ENCODE data around the gene NXNL1. TPM values are rescaled to one million over a fixed set of nuclear protein-coding genes. Genes with fewer than 3 reads are reported as not detected.

The NXNL1 gene
- total RNA-seq, 1 experiment from 2014 or later, result not detected

DNA sequence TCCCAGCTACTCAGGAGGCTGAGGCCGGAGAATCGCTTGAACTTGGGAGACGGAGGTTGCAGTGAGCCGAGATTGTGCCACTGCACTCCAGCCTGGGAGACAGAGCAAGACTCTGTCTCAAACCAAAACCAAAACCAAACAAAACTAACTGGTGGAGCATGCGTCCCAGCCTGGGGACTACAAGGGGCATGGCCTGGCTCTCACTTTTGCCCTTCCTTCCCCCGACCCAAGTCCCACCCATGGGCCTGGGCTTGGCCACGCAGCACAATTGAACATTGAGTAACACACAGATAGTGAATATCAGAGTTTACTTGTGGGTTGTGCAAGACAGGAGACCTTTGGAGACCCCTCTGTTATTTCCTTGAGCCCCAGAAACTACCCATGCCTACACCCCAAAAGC, 25.5 kb downstream of the NXNL1 start:
- Histone ChIP-seq H3K14ac (ENCODE audit: insufficient read depth, low read length) (no peak overlapping the region), H4K91ac (ENCODE audit: insufficient read length, low read depth, low read length) (no peak overlapping the region), H4K5ac (ENCODE audit: insufficient read length, low read depth, low read length) (no peak overlapping the region), H3K56ac (ENCODE audit: insufficient read length, low read depth, low read length) (no peak overlapping the region), H3K79me1 (ENCODE audit: insufficient read depth, low read depth, low read length, poor library complexity, severe bottlenecking) (no peaks in the 10 kb centered on the region), H2BK15ac (ENCODE audit: low read depth, low read length) (no peak overlapping the region), H3K4me1 (ENCODE audit: insufficient read depth, low read length) (no peaks in the 10 kb centered on the region), H2BK5ac (ENCODE audit: insufficient read length, low read length) (no peak overlapping the region), H3K9ac (ENCODE audit: extremely low read depth, insufficient read length, low read length) (no peak overlapping the region), H4K8ac (replicated peaks; ENCODE audit: insufficient read length, low read depth, low read length) (no peak overlapping the region), H2BK20ac (ENCODE audit: low read depth, low read length, poor library complexity, severe bottlenecking) (no peak overlapping the region), H4K20me1 (ENCODE audit: control insufficient read depth, insufficient read depth, insufficient read length) (no peaks in the 10 kb centered on the region), H3K27me3 (ENCODE audit: insufficient read depth, low read length) (no peaks in the 10 kb centered on the region), H3K4me2 (ENCODE audit: insufficient read depth, insufficient read length, low read length) (no peak overlapping the region), H3K79me2 (ENCODE audit: insufficient read depth, low read length) (no peaks in the 10 kb centered on the region), H2BK120ac (ENCODE audit: low read depth, low read length, poor library complexity, severe bottlenecking) (no peak overlapping the region), H3T11ph (ENCODE audit: low read length) (no peak overlapping the region), H3K23me2 (ENCODE audit: insufficient read length, low read depth, low read length, poor library complexity, severe bottlenecking) (no peaks in the 10 kb centered on the region), H3K9me3 (ENCODE audit: control insufficient read depth, low read depth, low read length) (no peaks in the 10 kb centered on the region), H2AFZ (ENCODE audit: low read length) (no peak overlapping the region), H3K4ac (ENCODE audit: low read depth, low read length) (no peak overlapping the region), H3K23ac (ENCODE audit: insufficient read length, low read depth, low read length) (no peak overlapping the region), H3K27ac (ENCODE audit: insufficient read length, low read depth, low read length) (no peak overlapping the region), H2BK12ac (ENCODE audit: insufficient read length, low read depth, low read length) (no peak overlapping the region), H2AK5ac (ENCODE audit: insufficient read length, low read length) (no peak overlapping the region), H3K18ac (ENCODE audit: insufficient read length, low read depth, low read length) (no peak overlapping the region)
- Mint-ChIP-seq H3K36me3 (ENCODE audit: insufficient read depth in 1 of 3, low read depth in 3 of 3) (peaks cover 0 to 6% (median 0%) of the 10 kb centered on the region in 3 experiments; a peak in 1 of 7 replicates), H3K9me3 (no peaks in the 10 kb centered on the region), H3K27ac (no peak overlapping the region), H3K4me3 (no peak overlapping the region), H3K27me3 (ENCODE audit: low read depth) (peaks cover 1% of the 10 kb centered on the region; the same call in 1 of the 2 replicates), H3K4me1 (no peaks in the 10 kb centered on the region)
- no peak for DNase-seq
- TF ChIP-seq, protein P1, sequence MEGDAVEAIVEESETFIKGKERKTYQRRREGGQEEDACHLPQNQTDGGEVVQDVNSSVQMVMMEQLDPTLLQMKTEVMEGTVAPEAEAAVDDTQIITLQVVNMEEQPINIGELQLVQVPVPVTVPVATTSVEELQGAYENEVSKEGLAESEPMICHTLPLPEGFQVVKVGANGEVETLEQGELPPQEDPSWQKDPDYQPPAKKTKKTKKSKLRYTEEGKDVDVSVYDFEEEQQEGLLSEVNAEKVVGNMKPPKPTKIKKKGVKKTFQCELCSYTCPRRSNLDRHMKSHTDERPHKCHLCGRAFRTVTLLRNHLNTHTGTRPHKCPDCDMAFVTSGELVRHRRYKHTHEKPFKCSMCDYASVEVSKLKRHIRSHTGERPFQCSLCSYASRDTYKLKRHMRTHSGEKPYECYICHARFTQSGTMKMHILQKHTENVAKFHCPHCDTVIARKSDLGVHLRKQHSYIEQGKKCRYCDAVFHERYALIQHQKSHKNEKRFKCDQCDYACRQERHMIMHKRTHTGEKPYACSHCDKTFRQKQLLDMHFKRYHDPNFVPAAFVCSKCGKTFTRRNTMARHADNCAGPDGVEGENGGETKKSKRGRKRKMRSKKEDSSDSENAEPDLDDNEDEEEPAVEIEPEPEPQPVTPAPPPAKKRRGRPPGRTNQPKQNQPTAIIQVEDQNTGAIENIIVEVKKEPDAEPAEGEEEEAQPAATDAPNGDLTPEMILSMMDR (conservative IDR thresholded peaks at IDR 0.05), result no peak
- no CpG with 5 or more reads among the region's 7 CpGs for WGBS (ENCODE audit: extremely low coverage, insufficient read length, low lambda C conversion rate)
